GM18499 (cell line): ENCODE results near the gene TSSC4.

Experiments
- ATAC-seq: cut with Tn5 transposase; IDR thresholded peaks from one replicate; pipeline ENCODE4 v1.9.1; 2021; ENCODE audit warnings: moderate number of reproducible peaks; ENCODE audit not compliant: insufficient read depth, unreplicated experiment

TSSC4 gene

GRCh38 chr11:2414616-2415015 is 14.1 kb downstream of the TSSC4 start:
- no peak for ATAC-seq

- no peak for ATAC-seq
Observed at GRCh38 chr11:2415171-2415570, 14.6 kb downstream of the TSSC4 start.

- ATAC-seq: no peak
Observed at GRCh38 chr11:2415601-2416380, 15.2 kb downstream of the TSSC4 start.

- no peak for ATAC-seq
Observed at GRCh38 chr11:2416765-2417164, 16.2 kb downstream of the TSSC4 start.

GRCh38 chr11:2417856-2418692 is 17.5 kb downstream of the TSSC4 start:
- no peak for ATAC-seq

- ATAC-seq: no peak
Observed at GRCh38 chr11:2418693-2419360, 18.3 kb downstream of the TSSC4 start.

- no peak for ATAC-seq
Observed at GRCh38 chr11:2419638-2420501, 19.3 kb downstream of the TSSC4 start.

GRCh38 chr11:2420502-2421225 is 20.1 kb downstream of the TSSC4 start:
- ATAC-seq: no peak

- ATAC-seq: no peak
Observed at GRCh38 chr11:2421226-2421994, 20.9 kb downstream of the TSSC4 start.

- no peak for ATAC-seq
Observed at GRCh38 chr11:2421996-2422395, 21.4 kb downstream of the TSSC4 start.

GRCh38 chr11:2422461-2423156 is 22.1 kb downstream of the TSSC4 start:
- no peak for ATAC-seq

GRCh38 chr11:2423157-2424025 is 22.8 kb downstream of the TSSC4 start:
- no peak for ATAC-seq

- no peak for ATAC-seq
Observed at GRCh38 chr11:2424811-2425495, 24.4 kb downstream of the TSSC4 start.

- ATAC-seq: no peak
Observed at GRCh38 chr11:2425506-2425905, 25.0 kb downstream of the TSSC4 start.

- no peak for ATAC-seq
Observed at GRCh38 chr11:2426221-2426620, 25.7 kb downstream of the TSSC4 start.

- ATAC-seq: no peak
Observed at GRCh38 chr11:2426826-2427521, 26.4 kb downstream of the TSSC4 start.
